ENCODE data around the gene UMOD.

DNA sequence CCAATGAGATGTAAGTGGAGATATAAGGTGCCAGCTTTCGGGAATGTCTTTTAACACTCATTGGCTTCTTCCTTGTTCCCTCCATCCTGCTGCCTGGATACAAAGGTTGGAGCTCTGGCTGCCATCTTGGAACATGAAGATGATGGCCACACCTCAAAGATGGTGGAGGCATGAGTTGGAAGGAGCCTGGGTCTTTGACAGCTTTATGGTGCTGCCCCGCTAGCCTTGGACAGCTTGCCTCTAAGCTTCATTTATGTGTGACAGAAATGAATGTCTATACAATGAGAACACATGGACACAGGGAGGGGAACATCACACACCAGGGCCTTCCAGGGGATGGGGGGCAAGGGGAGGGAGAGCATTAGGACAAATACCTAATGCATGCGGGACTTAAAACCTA, 38.8 kb downstream of the UMOD start:
- TF ChIP-seq, protein P1, sequence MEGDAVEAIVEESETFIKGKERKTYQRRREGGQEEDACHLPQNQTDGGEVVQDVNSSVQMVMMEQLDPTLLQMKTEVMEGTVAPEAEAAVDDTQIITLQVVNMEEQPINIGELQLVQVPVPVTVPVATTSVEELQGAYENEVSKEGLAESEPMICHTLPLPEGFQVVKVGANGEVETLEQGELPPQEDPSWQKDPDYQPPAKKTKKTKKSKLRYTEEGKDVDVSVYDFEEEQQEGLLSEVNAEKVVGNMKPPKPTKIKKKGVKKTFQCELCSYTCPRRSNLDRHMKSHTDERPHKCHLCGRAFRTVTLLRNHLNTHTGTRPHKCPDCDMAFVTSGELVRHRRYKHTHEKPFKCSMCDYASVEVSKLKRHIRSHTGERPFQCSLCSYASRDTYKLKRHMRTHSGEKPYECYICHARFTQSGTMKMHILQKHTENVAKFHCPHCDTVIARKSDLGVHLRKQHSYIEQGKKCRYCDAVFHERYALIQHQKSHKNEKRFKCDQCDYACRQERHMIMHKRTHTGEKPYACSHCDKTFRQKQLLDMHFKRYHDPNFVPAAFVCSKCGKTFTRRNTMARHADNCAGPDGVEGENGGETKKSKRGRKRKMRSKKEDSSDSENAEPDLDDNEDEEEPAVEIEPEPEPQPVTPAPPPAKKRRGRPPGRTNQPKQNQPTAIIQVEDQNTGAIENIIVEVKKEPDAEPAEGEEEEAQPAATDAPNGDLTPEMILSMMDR (conservative IDR thresholded peaks at IDR 0.05; ENCODE audit: low read length): no peak
- TF ChIP-seq EZH2phosphoT487 (IDR thresholded peaks at IDR 0.05; ENCODE audit: borderline replicate concordance): no peak

Measured in Loucy (cell line).